A673 (cell line): ENCODE measurements around the gene PRSS48.

Experiments
- CTCF ChIP-seq: fragments of 300-800, 200-600 bp; sonication (generic); conservative IDR thresholded peaks from 2 replicates; pipeline ENCODE4 v1.5.1; 2017; ENCODE audit warnings: low read depth, mild to moderate bottlenecking, antibody characterized with exemption, low read length, moderate library complexity, mixed read lengths
- EZH2 ChIP-seq: fragments of 200-600 bp; sonication (generic); IDR thresholded peaks from 2 replicates; pipeline ENCODE4 v1.6.1; 2017; ENCODE audit warnings: borderline replicate concordance, low read depth, mild to moderate bottlenecking, mixed read lengths, antibody characterized with exemption, low read length; ENCODE audit not compliant: poor library complexity, severe bottlenecking

- TF ChIP-seq CTCF (no peak), EZH2 (no peak)
Observed at GRCh38 chr4:151251603-151252304, 25.2 kb upstream of the PRSS48 start.
